MM.1S (cell line): ENCODE results near the gene NOL11.

Experiments
- EZH2phosphoT487 ChIP-seq: fragments of 300-600 bp; sonication (generic); IDR thresholded peaks from 2 replicates; pipeline ENCODE4 v1.6.1; 2018; ENCODE audit warnings: antibody characterized with exemption, low read length
- TF ChIP-seq, protein P1 (sequence below): fragments of 300-600 bp; sonication (generic); IDR thresholded peaks from 2 replicates; pipeline ENCODE4 v1.5.1; 2016; ENCODE audit warnings: antibody characterized with exemption, low read length, mixed read lengths

DNA sequence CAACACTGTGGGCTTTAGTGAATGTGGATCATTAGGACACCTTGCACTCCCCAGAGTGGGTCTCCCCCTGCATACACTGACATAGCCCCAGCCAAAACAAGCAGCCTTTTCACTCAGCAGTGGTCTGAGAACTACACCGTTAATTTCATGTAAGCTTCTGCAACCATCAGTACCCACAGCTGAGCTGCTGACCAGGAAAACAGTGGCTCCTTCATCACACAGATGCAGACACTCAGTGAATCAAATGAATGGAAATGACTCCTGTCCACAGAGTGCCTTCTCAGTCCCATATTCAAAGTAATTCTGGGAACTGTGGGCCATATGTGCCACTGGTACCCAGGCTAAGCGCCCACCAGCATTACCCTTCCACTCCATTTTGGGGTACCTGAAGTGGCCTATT is 39.3 kb upstream of the NOL11 start:
- TF ChIP-seq, protein P1, sequence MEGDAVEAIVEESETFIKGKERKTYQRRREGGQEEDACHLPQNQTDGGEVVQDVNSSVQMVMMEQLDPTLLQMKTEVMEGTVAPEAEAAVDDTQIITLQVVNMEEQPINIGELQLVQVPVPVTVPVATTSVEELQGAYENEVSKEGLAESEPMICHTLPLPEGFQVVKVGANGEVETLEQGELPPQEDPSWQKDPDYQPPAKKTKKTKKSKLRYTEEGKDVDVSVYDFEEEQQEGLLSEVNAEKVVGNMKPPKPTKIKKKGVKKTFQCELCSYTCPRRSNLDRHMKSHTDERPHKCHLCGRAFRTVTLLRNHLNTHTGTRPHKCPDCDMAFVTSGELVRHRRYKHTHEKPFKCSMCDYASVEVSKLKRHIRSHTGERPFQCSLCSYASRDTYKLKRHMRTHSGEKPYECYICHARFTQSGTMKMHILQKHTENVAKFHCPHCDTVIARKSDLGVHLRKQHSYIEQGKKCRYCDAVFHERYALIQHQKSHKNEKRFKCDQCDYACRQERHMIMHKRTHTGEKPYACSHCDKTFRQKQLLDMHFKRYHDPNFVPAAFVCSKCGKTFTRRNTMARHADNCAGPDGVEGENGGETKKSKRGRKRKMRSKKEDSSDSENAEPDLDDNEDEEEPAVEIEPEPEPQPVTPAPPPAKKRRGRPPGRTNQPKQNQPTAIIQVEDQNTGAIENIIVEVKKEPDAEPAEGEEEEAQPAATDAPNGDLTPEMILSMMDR, result no peak
- no peak for TF ChIP-seq EZH2phosphoT487
